ENCODE measurements around the gene NAA35. TPM values are rescaled to one million over a fixed set of nuclear protein-coding genes. Genes with fewer than 3 reads are reported as not detected.

NAA35 gene
- total RNA-seq, 2 donors from 2014 or later, result 21.3 to 32.3 TPM

DNA sequence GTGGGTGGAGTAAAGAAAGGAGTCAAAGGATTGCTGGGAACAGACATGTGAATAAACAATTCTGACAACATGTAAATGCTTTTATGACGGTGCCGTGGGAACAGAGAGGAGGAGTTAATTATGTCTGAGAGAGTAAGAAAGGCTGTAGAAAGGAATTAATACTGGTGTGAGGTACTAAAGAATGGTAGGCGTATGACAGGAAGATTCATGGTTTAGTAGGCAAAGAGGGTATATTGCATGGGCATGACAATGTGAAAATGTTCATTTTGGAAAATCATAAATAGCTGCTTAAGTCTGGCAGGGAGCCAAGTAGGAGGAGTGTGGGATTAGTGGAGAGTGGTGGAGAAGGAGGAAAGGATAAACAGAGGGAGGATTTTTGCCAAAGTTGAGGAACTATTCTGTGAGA is 19.7 kb downstream of the NAA35 start:
- Histone ChIP-seq H3K27ac (no peak overlapping the region), H3K9me3 (no peaks in the 10 kb centered on the region), H3K36me3 (replicated peaks in 1 of 2; ENCODE audit: insufficient read depth in 1 of 2, low read depth in 2 of 2) (peaks cover 0 to 4% of the 10 kb centered on the region in 2 donors), H3K4me1 (peaks cover 11% of the 10 kb centered on the region), H3K27me3 (no peaks in the 10 kb centered on the region), H3K4me3 (no peak overlapping the region)
- 36 to 44% methylated on average over 3 of the region's 3 CpGs for WGBS, 2 donors
- TF ChIP-seq CTCF (IDR thresholded peaks at IDR 0.05), result no peak
- TF ChIP-seq POLR2A (IDR thresholded peaks at IDR 0.05), result no peak
- ATAC-seq (peak; percentile 35), DNase-seq (peak in 3 of 4 donors; percentile 19 to 32 (median 30))
- intact Hi-C loops (cut with DNase I), result no loop called here

DNA sequence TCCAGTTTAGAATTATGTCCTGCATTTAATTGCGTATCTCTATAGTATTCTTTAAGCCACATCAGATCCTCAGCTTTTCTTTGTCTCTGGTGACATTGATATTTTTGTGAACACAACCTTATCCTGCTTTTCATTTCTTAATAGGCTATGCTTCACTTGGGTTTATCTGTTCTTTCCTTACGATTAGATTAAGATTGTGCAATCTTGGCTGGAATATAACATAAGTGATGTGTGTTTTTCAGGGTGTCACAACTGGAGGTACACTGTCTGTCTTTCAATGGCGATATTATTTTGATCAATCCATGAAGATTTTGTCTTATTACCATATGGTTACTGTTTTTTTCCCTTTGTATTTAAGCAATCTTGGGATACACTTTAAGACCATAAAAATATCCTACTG is 23.6 kb downstream of the NAA35 start:
- TF ChIP-seq CTCF (IDR thresholded peaks at IDR 0.05) (no peak), POLR2A (IDR thresholded peaks at IDR 0.05) (no peak)
- H3K4me1 ChIP-seq, result peaks cover 11% of the 10 kb centered on the region
- H3K4me3 ChIP-seq, result no peak overlapping the region
- 69 to 78% methylated on average over 3 of the region's 3 CpGs for WGBS, 2 donors
- no peaks in the 10 kb centered on the region for H3K27me3 ChIP-seq
- ATAC-seq, result no peak
- intact Hi-C loops (cut with DNase I), result no loop called here
- peaks cover 0 to 5% of the 10 kb centered on the region in 2 donors for H3K36me3 ChIP-seq (replicated peaks in 1 of 2; ENCODE audit: insufficient read depth in 1 of 2, low read depth in 2 of 2)
- H3K9me3 ChIP-seq, result no peaks in the 10 kb centered on the region
- no peak for DNase-seq
- no peak overlapping the region for H3K27ac ChIP-seq

GRCh38 chr9:85964949-85965348 is 24.0 kb downstream of the NAA35 start:
- peaks cover 0 to 5% of the 10 kb centered on the region in 2 donors for H3K36me3 ChIP-seq (replicated peaks in 1 of 2; ENCODE audit: insufficient read depth in 1 of 2, low read depth in 2 of 2)
- H3K9me3 ChIP-seq, result no peaks in the 10 kb centered on the region
- H3K4me3 ChIP-seq, result no peak overlapping the region
- peaks cover 11% of the 10 kb centered on the region for H3K4me1 ChIP-seq
- intact Hi-C loops (cut with DNase I), result no loop called here
- TF ChIP-seq POLR2A (IDR thresholded peaks at IDR 0.05), result no peak
- TF ChIP-seq CTCF (IDR thresholded peaks at IDR 0.05), result no peak
- 87% methylated on average over 3 of the region's 3 CpGs for WGBS, 2 donors
- ATAC-seq (no peak), DNase-seq (no peak)
- no peaks in the 10 kb centered on the region for H3K27me3 ChIP-seq
- no peak overlapping the region for H3K27ac ChIP-seq

- no peak for TF ChIP-seq CTCF (IDR thresholded peaks at IDR 0.05)
- TF ChIP-seq POLR2A (IDR thresholded peaks at IDR 0.05), result no peak
- Histone ChIP-seq H3K9me3 (no peaks in the 10 kb centered on the region), H3K36me3 (replicated peaks in 1 of 2; ENCODE audit: insufficient read depth in 1 of 2, low read depth in 2 of 2) (peaks cover under 1 to 4% of the 10 kb centered on the region in 2 donors), H3K4me1 (no peaks in the 10 kb centered on the region), H3K27ac (no peak overlapping the region), H3K27me3 (no peaks in the 10 kb centered on the region), H3K4me3 (no peak overlapping the region)
- DNase-seq, result no peak
- ATAC-seq, result no peak
- intact Hi-C loops (cut with DNase I), result no loop called here
- WGBS, 2 donors, result 92 to 100% methylated on average over 1 of the region's 1 CpG
Observed at GRCh38 chr9:85969727-85970126, 28.8 kb downstream of the NAA35 start.

DNA sequence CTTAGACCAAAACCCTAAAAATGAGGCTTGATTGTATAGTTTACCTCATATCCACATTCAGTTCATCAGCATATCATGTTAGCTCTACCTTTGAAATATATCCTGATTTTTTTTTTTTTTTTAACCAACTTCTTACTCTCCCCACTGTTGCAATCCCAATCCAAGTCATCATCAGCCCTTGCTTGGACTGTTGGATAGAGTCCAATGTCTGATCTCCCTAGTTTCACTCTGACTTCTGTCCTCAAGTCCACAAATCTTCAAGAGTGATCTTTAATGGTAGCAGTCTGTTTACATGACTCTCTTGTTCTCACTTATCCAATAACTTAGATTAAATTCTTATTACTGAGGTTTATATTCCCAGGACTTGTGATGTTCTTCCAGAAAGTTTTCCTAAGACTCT is 30.8 kb downstream of the NAA35 start:
- TF ChIP-seq POLR2A (IDR thresholded peaks at IDR 0.05) (no peak), CTCF (IDR thresholded peaks at IDR 0.05) (no peak)
- Histone ChIP-seq H3K4me1 (no peaks in the 10 kb centered on the region), H3K36me3 (replicated peaks in 1 of 2; ENCODE audit: insufficient read depth in 1 of 2, low read depth in 2 of 2) (peaks cover 6% of the 10 kb centered on the region in 2 donors), H3K27me3 (no peaks in the 10 kb centered on the region), H3K27ac (no peak overlapping the region), H3K4me3 (no peak overlapping the region), H3K9me3 (no peaks in the 10 kb centered on the region)
- no peak for ATAC-seq
- intact Hi-C loops (cut with DNase I), result no loop called here
- no peak for DNase-seq
